Stimulated activated naive CD8-positive, alpha-beta T cell treated with anti-CD3 and anti-CD28 coated beads, Interleukin-15, amount 100 ng/mL, for 72 hours (primary cell): ENCODE data around the gene FOSB.

Experiments
- ATAC-seq: fragments of 150-1000 bp; cut with Tn5 transposase; 2 replicates; pipeline ENCODE4 v1.10.0; 2021; ENCODE audit warnings: mild to moderate bottlenecking, moderate library complexity
- DNase-seq, 2 donors: peaks; one replicate each; pipeline ENCODE4 v3.0.0; 2021 to 2022
- H3K27ac Mint-ChIP-seq, 2 donors: one replicate each; pipeline ENCODE4 v1.8.0; 2022; ENCODE audit warnings: mild to moderate bottlenecking in 2 of 2, mixed read lengths in 2 of 2, moderate library complexity in 2 of 2
- H3K27me3 Mint-ChIP-seq: one replicate; pipeline ENCODE4 v1.8.0; 2022; ENCODE audit warnings: mixed read lengths
- H3K4me1 Mint-ChIP-seq: one replicate; pipeline ENCODE4 v1.8.0; 2022; ENCODE audit warnings: mild to moderate bottlenecking, mixed read lengths
- H3K4me3 Mint-ChIP-seq, 2 donors: one replicate each; pipeline ENCODE4 v1.8.0; 2022; ENCODE audit warnings: mild to moderate bottlenecking in 2 of 2, mixed read lengths in 2 of 2, moderate library complexity in 1 of 2
- H3K9me3 Mint-ChIP-seq, 2 donors: one replicate each; pipeline ENCODE4 v1.8.0; 2022; ENCODE audit warnings: mixed read lengths in 2 of 2

Gene FOSB

DNA sequence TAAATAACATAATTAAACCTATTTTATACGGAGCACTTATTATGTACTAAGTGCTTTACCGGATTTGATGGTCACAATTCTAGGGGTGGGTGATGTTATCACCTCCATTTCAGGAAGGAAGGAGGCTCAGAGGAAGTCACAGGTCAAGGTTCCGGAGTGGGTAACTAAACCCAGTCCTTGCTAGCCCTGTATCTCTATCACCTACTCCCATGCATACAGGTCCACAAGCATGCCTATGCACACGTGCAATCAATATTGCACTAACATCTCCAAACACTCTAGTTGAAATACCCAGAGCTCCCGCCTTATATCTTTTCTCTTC lies 17.8 kb upstream of the FOSB start:
- Mint-ChIP-seq H3K4me1 (peaks cover 35% of the 10 kb centered on the region), H3K27me3 (no peaks in the 10 kb centered on the region)
- no peak for DNase-seq

DNA sequence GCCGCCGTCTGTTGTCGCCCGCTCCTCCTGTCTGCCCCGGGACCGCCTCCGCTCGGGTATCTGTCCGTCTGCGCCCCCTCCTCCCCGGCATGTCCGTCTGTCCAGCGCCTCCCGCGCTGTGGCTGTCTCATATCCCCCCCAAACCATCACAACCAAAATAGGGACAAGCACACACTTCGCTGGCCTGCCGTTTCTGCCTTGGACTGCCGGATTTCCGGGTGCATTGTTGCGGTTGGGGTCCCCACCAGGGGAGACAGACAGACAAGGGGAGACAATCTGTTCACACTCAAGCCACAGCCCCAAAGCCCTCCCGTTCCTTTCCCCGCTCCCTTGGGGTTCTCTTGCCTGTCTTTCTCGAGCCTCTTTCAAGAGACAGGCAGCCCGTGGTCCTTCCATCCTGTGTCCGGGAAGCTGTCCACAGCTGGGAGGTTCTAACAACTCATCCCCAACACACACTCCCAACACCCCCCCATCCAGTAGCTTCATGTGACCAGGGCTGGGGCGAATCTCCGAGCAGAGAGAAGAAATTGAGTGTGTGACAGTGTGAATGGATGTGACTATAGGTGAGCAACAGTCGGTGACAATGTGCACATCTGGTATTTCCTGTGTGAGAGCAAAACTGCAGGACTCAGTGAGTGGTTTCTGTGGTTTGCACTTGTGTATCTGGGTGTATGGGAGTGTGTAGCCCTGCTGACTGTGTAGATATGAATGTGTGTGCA lies 16.5 kb upstream of the FOSB start:
- Mint-ChIP-seq H3K9me3 (peaks cover 0 to 6% of the 10 kb centered on the region in 2 donors), H3K4me1 (peaks cover 47% of the 10 kb centered on the region), H3K27ac (peak overlapping the region; percentile 97 to 99), H3K27me3 (no peaks in the 10 kb centered on the region), H3K4me3 (peak overlapping the region; percentile 86 to 91)
- ATAC-seq (peak; percentile 46), DNase-seq (peak in 1 of 2 donors; percentile 53)

More for the DNA sequence above, 17.8 kb upstream of the FOSB start:
- peaks cover 0 to 6% of the 10 kb centered on the region in 2 donors for H3K9me3 Mint-ChIP-seq
- peak; percentile 39 for ATAC-seq
- peak overlapping the region; percentile 97 to 98 for H3K27ac Mint-ChIP-seq
- peak overlapping the region; percentile 86 to 93 for H3K4me3 Mint-ChIP-seq

DNA sequence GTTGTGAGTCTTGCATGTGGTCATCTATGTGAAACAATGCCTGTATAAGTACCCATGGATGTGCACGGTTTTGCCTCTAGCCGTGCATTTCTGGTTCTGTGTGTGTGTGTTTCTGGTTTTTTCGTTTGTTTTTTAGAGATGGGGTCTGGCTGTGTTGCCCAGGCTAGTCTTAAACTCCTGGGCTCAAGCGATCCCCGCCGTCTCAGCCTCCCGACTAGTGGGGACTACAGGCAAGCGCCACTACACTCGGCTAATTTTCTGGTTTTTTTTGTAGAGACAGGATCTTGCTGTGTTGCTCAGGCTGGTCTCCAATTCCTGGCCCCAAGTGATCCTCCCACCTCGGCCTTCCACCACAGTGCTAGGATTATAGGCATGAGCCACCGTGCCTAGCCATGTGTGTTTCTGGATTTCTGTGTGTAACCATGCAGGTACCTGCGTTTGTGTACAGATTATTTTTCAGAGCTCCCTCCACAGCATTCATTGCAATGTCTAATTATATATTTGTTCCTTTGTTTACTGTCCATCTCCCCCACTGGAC lies 15.9 kb upstream of the FOSB start:
- H3K27ac Mint-ChIP-seq, result peak overlapping the region in 1 of 2 donors; percentile 99
- no peak for DNase-seq
- ATAC-seq, result no peak
- no peaks in the 10 kb centered on the region for H3K27me3 Mint-ChIP-seq
- H3K9me3 Mint-ChIP-seq, result peaks cover 0 to 6% of the 10 kb centered on the region in 2 donors
- peak overlapping the region; percentile 86 to 91 for H3K4me3 Mint-ChIP-seq
- peaks cover 51% of the 10 kb centered on the region for H3K4me1 Mint-ChIP-seq

DNA sequence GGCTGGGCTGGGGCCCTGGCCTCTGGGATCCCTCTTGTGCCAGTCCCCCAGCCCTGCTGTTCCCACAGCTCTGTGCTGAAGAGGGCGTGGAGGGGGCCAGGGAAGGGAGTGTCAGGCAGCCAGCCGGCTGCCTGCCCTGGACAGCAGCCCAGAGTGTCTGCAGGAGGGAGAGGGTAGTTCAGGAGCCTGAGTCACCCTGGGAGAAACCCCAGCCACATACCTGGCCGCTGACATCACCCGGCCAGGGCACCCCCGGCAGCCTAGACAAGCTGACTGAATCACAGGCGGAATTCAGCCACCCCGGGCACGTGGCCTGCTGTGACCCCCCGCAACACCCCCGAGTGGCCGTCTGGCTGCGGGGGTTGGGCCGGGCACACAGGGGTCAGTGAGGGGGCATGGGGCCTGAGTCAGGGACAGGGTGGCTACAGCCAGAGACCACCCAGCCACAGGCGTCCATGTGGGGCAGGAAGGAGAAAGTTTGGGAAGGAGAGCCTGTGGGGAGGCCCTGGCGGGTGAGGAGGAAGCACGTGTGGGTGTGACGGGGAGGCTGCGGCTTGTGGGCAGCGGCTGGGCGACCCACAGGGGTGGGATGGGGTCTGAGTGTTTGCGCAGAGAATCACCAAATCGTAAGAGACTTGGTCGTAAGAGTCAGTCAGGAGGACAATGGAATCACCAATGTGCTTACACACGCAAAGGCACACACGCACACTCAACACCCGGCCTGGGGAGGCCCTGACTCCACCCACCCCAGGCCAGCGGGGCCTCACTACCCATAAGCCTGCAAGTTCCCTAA lies 11.9 kb upstream of the FOSB start:
- Mint-ChIP-seq H3K27me3 (peaks cover 20% of the 10 kb centered on the region), H3K27ac (peak overlapping the region; percentile 83 to 96), H3K4me1 (peaks cover 39% of the 10 kb centered on the region), H3K4me3 (peak overlapping the region; percentile 77 to 81), H3K9me3 (peaks cover 0 to 6% of the 10 kb centered on the region in 2 donors)
- DNase-seq (peak; percentile 61 to 81), ATAC-seq (peak; percentile 90)

DNA sequence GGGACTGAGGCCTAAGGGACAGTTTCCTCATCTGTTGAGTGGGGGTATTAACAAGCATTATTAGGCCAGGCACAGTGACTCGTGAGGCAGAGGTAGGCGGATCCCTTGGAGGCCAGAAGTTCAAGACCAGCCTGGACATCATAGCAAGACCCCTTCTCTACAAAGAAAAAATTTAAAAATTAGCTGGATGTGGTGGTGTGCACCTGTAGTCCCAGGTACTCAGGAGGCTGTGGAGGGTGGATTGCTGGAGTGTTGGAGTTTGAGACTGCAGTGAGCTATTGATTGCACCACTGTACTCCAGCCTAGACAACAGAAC lies 11.3 kb upstream of the FOSB start:
- no peak for ATAC-seq
- no peak for DNase-seq
- Mint-ChIP-seq H3K27ac (peak overlapping the region in 1 of 2 donors; percentile 96), H3K27me3 (peaks cover 21% of the 10 kb centered on the region), H3K4me3 (peak overlapping the region in 1 of 2 donors; percentile 81), H3K9me3 (peaks cover 0 to 4% of the 10 kb centered on the region in 2 donors), H3K4me1 (peaks cover 34% of the 10 kb centered on the region)

DNA sequence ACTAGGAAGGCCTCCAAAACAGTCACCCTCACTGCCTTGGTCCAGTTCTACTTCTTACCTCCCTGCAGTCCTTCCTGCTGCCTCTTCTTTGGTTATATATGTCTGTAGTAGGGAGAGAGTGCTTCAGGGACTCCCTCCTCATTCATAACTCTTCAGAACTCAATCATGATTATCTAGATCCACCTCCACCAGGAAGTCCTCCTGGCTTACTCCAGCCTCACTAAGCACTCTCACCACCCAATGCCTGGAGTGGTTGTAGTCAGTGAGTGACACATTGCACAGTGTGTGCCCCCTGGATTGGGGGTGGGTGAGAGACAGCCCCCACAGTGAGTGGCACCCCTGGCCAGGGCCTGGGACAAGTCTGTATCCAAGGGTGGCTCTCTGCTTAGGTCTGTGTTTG lies 10.0 kb upstream of the FOSB start:
- H3K9me3 Mint-ChIP-seq, result no peaks in the 10 kb centered on the region
- H3K27me3 Mint-ChIP-seq, result peaks cover 21% of the 10 kb centered on the region
- H3K27ac Mint-ChIP-seq, result peak overlapping the region in 1 of 2 donors; percentile 8
- ATAC-seq, result no peak
- H3K4me1 Mint-ChIP-seq, result peaks cover 25% of the 10 kb centered on the region
- no peak overlapping the region for H3K4me3 Mint-ChIP-seq
- no peak for DNase-seq

DNA sequence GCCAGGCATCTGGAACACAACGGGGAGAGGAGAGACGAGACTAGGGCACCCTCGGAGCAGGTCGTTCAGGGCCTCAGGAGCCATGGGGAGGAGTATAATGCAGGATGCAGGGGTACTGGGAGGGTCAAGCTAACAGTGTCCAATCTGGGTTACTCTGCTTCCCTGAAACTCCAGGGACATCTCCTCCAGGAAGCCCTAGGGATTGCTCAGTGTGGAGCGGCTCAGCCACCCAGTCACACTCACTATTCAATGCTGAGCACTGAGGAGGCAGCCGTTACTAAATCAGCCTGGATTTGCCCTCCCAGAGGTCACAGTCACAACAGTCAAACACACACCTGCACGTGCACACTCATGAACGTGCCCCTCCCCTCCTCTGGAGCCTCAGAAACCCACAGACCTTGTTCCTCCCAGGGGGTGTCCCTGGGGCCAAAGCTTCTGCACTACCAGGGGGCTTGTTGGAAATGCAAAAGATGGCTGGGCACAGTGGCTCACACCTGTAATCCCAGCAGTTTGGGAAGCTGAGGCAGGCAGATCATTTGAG lies 6.9 kb upstream of the FOSB start:
- no peak for DNase-seq
- peaks cover 37% of the 10 kb centered on the region for H3K27me3 Mint-ChIP-seq

DNA sequence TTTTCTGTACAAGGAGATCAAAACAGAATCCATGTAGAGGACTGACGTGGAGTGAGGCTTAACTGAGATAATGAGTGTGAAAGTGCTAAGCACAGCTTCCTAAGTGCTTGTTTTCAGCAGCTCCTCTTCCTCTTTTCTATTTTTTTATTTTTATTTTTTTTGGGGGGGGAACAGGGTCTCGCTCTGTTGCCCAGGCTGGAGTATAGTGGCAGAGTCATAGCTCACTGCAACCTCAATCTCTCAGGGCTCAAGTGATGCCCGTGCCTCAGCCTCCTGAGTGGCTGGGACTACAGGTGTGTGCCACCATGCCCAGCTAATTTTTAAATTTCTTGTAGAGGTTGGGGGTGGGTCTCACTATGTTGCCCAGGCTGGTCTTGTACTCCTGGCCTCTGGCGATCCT lies 5.6 kb upstream of the FOSB start:
- H3K27me3 Mint-ChIP-seq, result peaks cover 37% of the 10 kb centered on the region
- no peak for DNase-seq
- H3K4me3 Mint-ChIP-seq, result no peak overlapping the region
- H3K27ac Mint-ChIP-seq, result no peak overlapping the region
- ATAC-seq, result no peak
- no peaks in the 10 kb centered on the region for H3K9me3 Mint-ChIP-seq
- peaks cover 4% of the 10 kb centered on the region for H3K4me1 Mint-ChIP-seq

More for the DNA sequence above, 6.9 kb upstream of the FOSB start:
- Mint-ChIP-seq H3K4me1 (peaks cover 8% of the 10 kb centered on the region), H3K4me3 (no peak overlapping the region), H3K9me3 (no peaks in the 10 kb centered on the region), H3K27ac (no peak overlapping the region)
- no peak for ATAC-seq

DNA sequence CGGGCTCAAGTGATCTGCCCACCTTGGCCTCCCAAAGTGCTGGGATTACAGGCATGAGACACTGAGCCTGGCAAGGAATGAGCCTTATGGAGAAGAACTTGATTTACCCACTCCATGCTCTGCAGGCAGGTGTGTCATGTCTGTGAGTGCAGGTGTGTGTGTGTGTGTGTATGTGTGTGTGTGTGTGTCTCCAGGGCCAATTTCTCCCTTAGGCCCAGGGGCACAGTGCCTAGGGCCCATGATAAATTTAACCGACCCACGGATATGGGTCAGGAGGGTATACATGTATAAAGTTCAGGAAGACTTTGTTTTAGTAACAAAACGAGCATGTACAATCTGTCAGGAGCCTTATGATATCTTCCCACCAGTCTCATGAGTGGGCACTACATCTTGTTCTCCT lies 4.6 kb upstream of the FOSB start:
- DNase-seq (no peak), ATAC-seq (no peak)
- Mint-ChIP-seq H3K9me3 (no peaks in the 10 kb centered on the region), H3K4me1 (peaks cover 15% of the 10 kb centered on the region), H3K27ac (no peak overlapping the region), H3K27me3 (peaks cover 32% of the 10 kb centered on the region), H3K4me3 (no peak overlapping the region)

DNA sequence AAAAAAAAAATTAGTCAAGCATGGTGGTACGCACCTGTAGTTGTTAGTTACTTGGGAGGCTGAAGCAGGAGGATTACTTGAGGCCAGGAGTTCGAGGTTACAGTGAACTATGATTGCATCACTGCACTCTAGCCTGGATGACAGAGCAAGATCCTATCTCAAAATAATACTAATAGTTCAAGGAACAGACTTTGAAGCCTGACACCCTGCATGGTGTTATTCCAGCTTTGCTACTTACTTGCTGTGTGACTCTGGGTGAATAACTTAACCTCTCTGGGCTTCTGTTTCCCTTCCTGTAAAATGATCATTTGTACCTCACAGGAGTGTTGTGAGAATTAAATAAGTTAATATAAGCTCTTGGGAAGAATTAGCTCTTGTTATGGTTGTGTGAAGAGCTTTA lies 3.5 kb upstream of the FOSB start:
- Mint-ChIP-seq H3K9me3 (no peaks in the 10 kb centered on the region), H3K27ac (no peak overlapping the region), H3K27me3 (peaks cover 26% of the 10 kb centered on the region), H3K4me1 (peaks cover 19% of the 10 kb centered on the region), H3K4me3 (no peak overlapping the region)
- DNase-seq (no peak), ATAC-seq (no peak)

DNA sequence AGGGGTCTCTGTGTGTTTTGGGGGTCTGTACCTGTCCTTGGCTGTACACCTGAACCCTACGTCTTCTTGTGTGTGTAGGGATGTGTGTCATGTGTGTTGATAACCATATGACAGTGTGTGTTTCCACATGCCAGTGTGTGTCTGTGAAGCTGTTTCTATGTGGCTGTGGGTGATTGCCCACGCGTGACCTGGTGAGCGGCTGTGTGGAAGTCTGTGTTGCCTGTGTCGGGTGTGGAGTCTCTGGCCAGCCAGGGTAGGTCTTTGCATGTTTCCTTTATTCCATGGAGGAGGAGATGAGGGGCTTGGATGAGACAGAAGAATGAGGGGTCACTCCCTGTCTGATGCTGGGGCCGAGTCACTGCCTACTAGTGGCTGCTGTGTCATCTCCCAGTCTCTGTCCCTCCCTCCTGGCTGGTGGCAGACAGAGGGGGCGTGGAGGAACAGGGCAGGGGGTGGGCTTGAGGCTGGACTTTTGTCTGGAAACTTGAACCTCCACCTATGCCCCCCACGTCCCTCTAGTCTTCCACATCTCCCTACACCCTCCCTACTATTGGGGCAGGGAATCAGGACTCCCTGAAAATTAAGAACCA lies 2.8 kb upstream of the FOSB start:
- no peaks in the 10 kb centered on the region for H3K9me3 Mint-ChIP-seq
- no peak overlapping the region for H3K27ac Mint-ChIP-seq
- ATAC-seq (no peak), DNase-seq (no peak)
- peaks cover 26% of the 10 kb centered on the region for H3K4me1 Mint-ChIP-seq
- H3K27me3 Mint-ChIP-seq, result peaks cover 25% of the 10 kb centered on the region
- H3K4me3 Mint-ChIP-seq, result no peak overlapping the region

DNA sequence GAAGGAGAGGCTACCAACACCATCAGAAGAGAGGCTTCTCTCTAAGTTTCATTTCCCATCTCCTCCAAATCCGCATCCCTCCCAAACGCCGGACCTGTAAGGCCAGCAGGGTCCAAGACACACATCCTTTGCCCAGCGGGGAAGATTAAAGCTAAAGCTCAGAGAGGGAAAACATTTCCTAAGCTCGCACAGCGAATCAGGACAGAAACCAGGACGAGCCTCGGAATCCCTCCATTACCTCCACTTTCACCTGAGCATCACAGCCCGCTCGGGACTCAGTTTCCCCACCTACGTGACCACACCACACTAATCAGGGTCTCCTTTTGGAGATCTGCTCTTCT lies 711 bp upstream of the FOSB start:
- H3K27me3 Mint-ChIP-seq, result peaks cover 34% of the 10 kb centered on the region
- peak overlapping the region; percentile 89 to 99 for H3K27ac Mint-ChIP-seq
- peaks cover 42% of the 10 kb centered on the region for H3K4me1 Mint-ChIP-seq
- ATAC-seq (no peak), DNase-seq (no peak)
- no peaks in the 10 kb centered on the region for H3K9me3 Mint-ChIP-seq
- peak overlapping the region; percentile 92 to 98 for H3K4me3 Mint-ChIP-seq

DNA sequence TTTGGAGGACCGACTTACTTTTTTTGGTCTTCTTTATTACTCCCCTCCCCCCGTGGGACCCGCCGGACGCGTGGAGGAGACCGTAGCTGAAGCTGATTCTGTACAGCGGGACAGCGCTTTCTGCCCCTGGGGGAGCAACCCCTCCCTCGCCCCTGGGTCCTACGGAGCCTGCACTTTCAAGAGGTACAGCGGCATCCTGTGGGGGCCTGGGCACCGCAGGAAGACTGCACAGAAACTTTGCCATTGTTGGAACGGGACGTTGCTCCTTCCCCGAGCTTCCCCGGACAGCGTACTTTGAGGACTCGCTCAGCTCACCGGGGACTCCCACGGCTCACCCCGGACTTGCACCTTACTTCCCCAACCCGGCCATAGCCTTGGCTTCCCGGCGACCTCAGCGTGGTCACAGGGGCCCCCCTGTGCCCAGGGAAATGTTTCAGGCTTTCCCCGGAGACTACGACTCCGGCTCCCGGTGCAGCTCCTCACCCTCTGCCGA lies 409 bp downstream of the FOSB start:
- H3K4me1 Mint-ChIP-seq, result peaks cover 48% of the 10 kb centered on the region
- peaks cover 45% of the 10 kb centered on the region for H3K27me3 Mint-ChIP-seq
- peak overlapping the region; percentile 98 to 99 for H3K27ac Mint-ChIP-seq
- H3K4me3 Mint-ChIP-seq, result peak overlapping the region; percentile 92 to 98
- no peaks in the 10 kb centered on the region for H3K9me3 Mint-ChIP-seq
- DNase-seq (peak; percentile 49 to 50), ATAC-seq (no peak)

DNA sequence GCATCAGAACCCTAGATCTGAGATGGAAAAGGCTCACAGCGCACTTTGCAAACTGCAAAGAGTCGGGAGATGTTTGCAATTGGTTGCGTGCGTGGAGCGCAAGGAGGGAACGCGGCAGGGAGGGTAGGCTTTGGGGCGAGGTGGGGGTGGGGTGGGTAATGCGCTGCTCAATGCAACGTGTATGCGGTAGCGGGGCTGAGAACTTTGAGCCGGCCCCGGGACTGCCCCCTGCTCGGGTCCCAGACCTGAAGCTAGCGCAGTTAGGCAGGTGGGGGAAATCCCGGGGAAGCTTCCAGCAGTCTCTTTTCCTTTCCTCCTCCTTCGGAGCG lies 971 bp downstream of the FOSB start:
- no peaks in the 10 kb centered on the region for H3K9me3 Mint-ChIP-seq
- H3K27me3 Mint-ChIP-seq, result peaks cover 51% of the 10 kb centered on the region
- DNase-seq, result no peak
- peak overlapping the region; percentile 92 to 98 for H3K4me3 Mint-ChIP-seq
- H3K27ac Mint-ChIP-seq, result peak overlapping the region; percentile 99 to 100
- peaks cover 48% of the 10 kb centered on the region for H3K4me1 Mint-ChIP-seq
- ATAC-seq, result peak; percentile 68

DNA sequence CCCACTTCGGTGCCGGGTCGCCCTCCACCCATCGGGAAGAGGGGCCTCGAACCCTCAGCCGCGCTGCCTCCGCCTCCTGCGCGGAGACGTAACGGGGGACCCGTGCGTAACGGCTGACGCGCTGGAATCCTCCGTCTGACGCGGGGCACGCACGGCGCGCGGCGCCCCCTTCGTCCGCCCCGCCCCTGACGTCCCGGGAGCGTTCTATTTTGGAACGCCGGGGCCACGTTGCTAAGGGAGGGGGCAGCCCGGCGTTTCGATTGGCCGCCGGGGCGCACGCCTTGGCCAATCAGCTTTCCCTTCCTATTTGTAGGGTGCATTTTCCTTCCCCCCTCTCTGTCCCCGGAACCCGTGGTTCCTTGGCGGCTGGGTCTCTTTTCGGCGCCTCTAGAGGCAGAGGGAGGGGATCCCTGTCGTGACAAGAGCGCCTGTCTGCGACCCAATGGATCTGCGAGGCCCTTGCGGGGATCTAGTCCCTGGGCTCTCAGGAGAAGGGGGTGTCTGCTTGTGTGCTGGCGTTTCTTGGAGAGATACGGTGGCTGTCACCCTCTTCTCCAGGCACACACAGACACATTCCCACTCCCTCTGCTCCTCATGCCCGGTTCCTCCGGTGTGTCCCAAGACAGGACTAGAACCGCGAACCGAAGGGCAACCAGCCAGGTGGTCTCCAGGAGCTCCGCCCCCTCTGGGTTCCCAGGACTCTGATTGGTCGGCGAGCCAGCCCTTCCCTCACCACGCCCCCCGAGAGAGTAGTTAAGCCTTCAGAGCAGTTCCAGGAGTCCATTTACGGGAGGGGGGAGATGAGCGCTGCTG lies 1.5 kb downstream of the FOSB start:
- ATAC-seq (peak; percentile 90), DNase-seq (peak; percentile 96 to 97)
- H3K4me3 Mint-ChIP-seq, result peak overlapping the region; percentile 92 to 98
- H3K27me3 Mint-ChIP-seq, result peaks cover 56% of the 10 kb centered on the region
- H3K4me1 Mint-ChIP-seq, result peaks cover 48% of the 10 kb centered on the region
- peak overlapping the region; percentile 99 to 100 for H3K27ac Mint-ChIP-seq
- H3K9me3 Mint-ChIP-seq, result no peaks in the 10 kb centered on the region
